Measurements from ENCODE around the gene IL20.

IL20 gene

DNA sequence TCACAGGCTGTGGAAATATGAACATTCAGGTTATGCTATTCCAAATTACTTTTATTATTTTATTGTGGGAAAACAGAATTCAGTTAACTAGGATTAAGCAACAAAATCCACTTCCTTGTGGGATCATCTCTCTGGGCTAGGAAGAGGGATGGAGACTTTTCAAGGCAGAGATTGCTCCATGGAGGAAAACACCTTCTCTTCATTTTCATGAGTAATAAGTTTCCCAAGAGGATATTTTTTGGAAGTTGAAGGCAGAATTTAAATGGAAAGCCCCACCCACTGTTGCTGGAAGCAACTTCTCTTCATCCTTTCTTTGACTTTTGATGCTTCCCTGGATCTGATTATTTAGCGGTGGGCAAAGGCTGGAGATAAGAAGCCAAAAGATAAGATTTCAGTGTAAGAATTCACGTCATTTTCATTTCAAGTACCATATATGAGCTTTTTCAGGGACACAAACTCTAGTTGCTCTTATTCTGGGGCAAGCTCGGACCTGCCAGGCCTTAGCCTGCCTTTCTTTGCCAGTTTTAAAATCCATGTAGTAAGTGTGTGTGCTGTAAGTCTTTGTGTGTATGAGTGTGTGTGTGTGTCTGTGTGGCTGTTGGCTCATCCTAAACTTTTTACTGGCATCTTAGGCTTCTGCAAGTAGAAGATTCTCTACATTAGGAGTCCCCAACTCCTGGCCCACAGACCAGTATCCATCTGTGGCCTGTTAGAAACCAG lies 20.1 kb downstream of the IL20 start:
- FAIRE-seq (no peak), DNase-seq (ENCODE audit: insufficient read length, low spot score) (no peak)
- TF ChIP-seq SPI1 (IDR thresholded peaks at IDR 0.05; ENCODE audit: low read depth, low read length), result no peak
- no peak for TF ChIP-seq POLR2AphosphoS5 (IDR thresholded peaks at IDR 0.05; ENCODE audit: low read depth, low read length)
- no peak for TF ChIP-seq TAF1 (IDR thresholded peaks at IDR 0.05; ENCODE audit: low read depth, low read length)
- no peak for TF ChIP-seq POU2F2 (IDR thresholded peaks at IDR 0.05; ENCODE audit: low read depth, low read length)
- no peak for TF ChIP-seq POLR2A (IDR thresholded peaks at IDR 0.05; ENCODE audit: low read depth, low read length)
- TF ChIP-seq PAX5 (IDR thresholded peaks at IDR 0.05; ENCODE audit: insufficient read depth, low read length, severe bottlenecking), result no peak

GRCh38 chr1:206886831-206887230 lies 21.4 kb downstream of the IL20 start:
- FAIRE-seq, result no peak
- DNase-seq (ENCODE audit: insufficient read length, low spot score), result no peak
- TF ChIP-seq SPI1 (IDR thresholded peaks at IDR 0.05; ENCODE audit: low read depth, low read length), result no peak
- no peak for TF ChIP-seq TAF1 (IDR thresholded peaks at IDR 0.05; ENCODE audit: low read depth, low read length)
- no peak for TF ChIP-seq PAX5 (IDR thresholded peaks at IDR 0.05; ENCODE audit: insufficient read depth, low read length, severe bottlenecking)
- TF ChIP-seq POLR2A (IDR thresholded peaks at IDR 0.05; ENCODE audit: low read depth, low read length), result no peak
- no peak for TF ChIP-seq POLR2AphosphoS5 (IDR thresholded peaks at IDR 0.05; ENCODE audit: low read depth, low read length)
- no peak for TF ChIP-seq POU2F2 (IDR thresholded peaks at IDR 0.05; ENCODE audit: low read depth, low read length)

DNA sequence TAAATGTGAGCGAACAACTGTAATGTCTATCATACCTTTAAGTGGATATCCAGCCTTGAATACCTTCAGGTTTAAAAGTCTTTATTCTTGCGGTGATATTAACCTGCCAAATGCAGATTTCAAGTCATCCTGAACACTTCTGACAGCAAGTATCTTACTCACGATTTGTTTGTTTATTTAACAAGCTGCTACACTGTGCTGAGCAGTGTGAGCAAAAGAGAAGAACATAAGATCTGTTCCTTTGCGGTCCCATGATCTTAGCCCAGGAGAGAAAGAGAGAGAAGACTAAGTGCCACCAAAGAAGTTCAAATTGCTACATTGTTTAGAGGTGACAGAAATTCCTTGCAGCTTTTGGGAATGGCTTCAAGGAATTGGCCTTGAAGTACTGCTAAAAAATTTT lies 22.3 kb downstream of the IL20 start:
- no peak for TF ChIP-seq POLR2AphosphoS5 (IDR thresholded peaks at IDR 0.05; ENCODE audit: low read depth, low read length)
- TF ChIP-seq POU2F2 (IDR thresholded peaks at IDR 0.05; ENCODE audit: low read depth, low read length), result no peak
- FAIRE-seq, result no peak
- no peak for DNase-seq (ENCODE audit: insufficient read length, low spot score)

- TF ChIP-seq POLR2A (IDR thresholded peaks at IDR 0.05; ENCODE audit: low read depth, low read length) (no peak), PAX5 (IDR thresholded peaks at IDR 0.05; ENCODE audit: insufficient read depth, low read length, severe bottlenecking) (no peak), POLR2AphosphoS5 (IDR thresholded peaks at IDR 0.05; ENCODE audit: low read depth, low read length) (no peak), SPI1 (IDR thresholded peaks at IDR 0.05; ENCODE audit: low read depth, low read length) (peak; percentile 47), TAF1 (IDR thresholded peaks at IDR 0.05; ENCODE audit: low read depth, low read length) (no peak)
- DNase-seq (ENCODE audit: insufficient read length, low spot score) (no peak), FAIRE-seq (peak; percentile 23)
Observed at GRCh38 chr1:206890125-206891060, 25.0 kb downstream of the IL20 start.

GRCh38 chr1:206891412-206891811 lies 26.0 kb downstream of the IL20 start:
- no peak for FAIRE-seq
- TF ChIP-seq POLR2AphosphoS5 (IDR thresholded peaks at IDR 0.05; ENCODE audit: low read depth, low read length) (no peak), TAF1 (IDR thresholded peaks at IDR 0.05; ENCODE audit: low read depth, low read length) (no peak), POU2F2 (IDR thresholded peaks at IDR 0.05; ENCODE audit: low read depth, low read length) (no peak), SPI1 (IDR thresholded peaks at IDR 0.05; ENCODE audit: low read depth, low read length) (no peak), POLR2A (IDR thresholded peaks at IDR 0.05; ENCODE audit: low read depth, low read length) (no peak), PAX5 (IDR thresholded peaks at IDR 0.05; ENCODE audit: insufficient read depth, low read length, severe bottlenecking) (no peak)

GRCh38 chr1:206892351-206892984 lies 27.0 kb downstream of the IL20 start:
- DNase-seq (ENCODE audit: insufficient read length, low spot score) (no peak), FAIRE-seq (no peak)
- TF ChIP-seq TAF1 (IDR thresholded peaks at IDR 0.05; ENCODE audit: low read depth, low read length) (no peak), POLR2AphosphoS5 (IDR thresholded peaks at IDR 0.05; ENCODE audit: low read depth, low read length) (no peak), PAX5 (IDR thresholded peaks at IDR 0.05; ENCODE audit: insufficient read depth, low read length, severe bottlenecking) (no peak), POLR2A (IDR thresholded peaks at IDR 0.05; ENCODE audit: low read depth, low read length) (no peak), POU2F2 (IDR thresholded peaks at IDR 0.05; ENCODE audit: low read depth, low read length) (no peak), SPI1 (IDR thresholded peaks at IDR 0.05; ENCODE audit: low read depth, low read length) (no peak)

More at GRCh38 chr1:206891412-206891811, 26.0 kb downstream of the IL20 start:
- DNase-seq (ENCODE audit: insufficient read length, low spot score), result no peak

DNA sequence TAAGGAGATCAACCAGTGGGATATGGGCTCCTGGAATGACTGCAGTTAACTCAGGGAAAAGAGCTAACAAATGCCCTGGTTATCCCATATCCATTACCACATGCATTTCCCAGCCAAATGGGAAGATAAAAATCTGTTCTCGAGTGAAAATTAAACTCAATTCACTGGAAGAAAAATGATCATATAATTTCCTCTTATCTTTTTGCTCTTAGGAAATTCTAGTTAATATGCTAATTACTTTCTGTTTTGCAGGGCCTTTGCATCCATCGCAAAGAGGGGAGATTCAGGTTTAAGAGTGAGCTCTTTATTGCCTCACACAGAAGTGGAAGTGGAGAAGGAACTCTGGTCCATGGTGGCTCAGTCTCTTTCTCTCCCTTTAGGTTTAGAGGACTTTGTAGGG lies 28.0 kb downstream of the IL20 start:
- FAIRE-seq (no peak), DNase-seq (ENCODE audit: insufficient read length, low spot score) (no peak)
- TF ChIP-seq TAF1 (IDR thresholded peaks at IDR 0.05; ENCODE audit: low read depth, low read length), result no peak
- TF ChIP-seq PAX5 (IDR thresholded peaks at IDR 0.05; ENCODE audit: insufficient read depth, low read length, severe bottlenecking), result no peak
- TF ChIP-seq POU2F2 (IDR thresholded peaks at IDR 0.05; ENCODE audit: low read depth, low read length), result no peak
- no peak for TF ChIP-seq POLR2AphosphoS5 (IDR thresholded peaks at IDR 0.05; ENCODE audit: low read depth, low read length)
- TF ChIP-seq POLR2A (IDR thresholded peaks at IDR 0.05; ENCODE audit: low read depth, low read length), result no peak
- TF ChIP-seq SPI1 (IDR thresholded peaks at IDR 0.05; ENCODE audit: low read depth, low read length), result no peak

GRCh38 chr1:206895325-206895724 lies 29.9 kb downstream of the IL20 start:
- TF ChIP-seq POLR2A (IDR thresholded peaks at IDR 0.05; ENCODE audit: low read depth, low read length) (no peak), POU2F2 (IDR thresholded peaks at IDR 0.05; ENCODE audit: low read depth, low read length) (no peak), SPI1 (IDR thresholded peaks at IDR 0.05; ENCODE audit: low read depth, low read length) (no peak), TAF1 (IDR thresholded peaks at IDR 0.05; ENCODE audit: low read depth, low read length) (no peak), POLR2AphosphoS5 (IDR thresholded peaks at IDR 0.05; ENCODE audit: low read depth, low read length) (no peak), PAX5 (IDR thresholded peaks at IDR 0.05; ENCODE audit: insufficient read depth, low read length, severe bottlenecking) (no peak)
- DNase-seq (ENCODE audit: insufficient read length, low spot score) (no peak), FAIRE-seq (no peak)

DNA sequence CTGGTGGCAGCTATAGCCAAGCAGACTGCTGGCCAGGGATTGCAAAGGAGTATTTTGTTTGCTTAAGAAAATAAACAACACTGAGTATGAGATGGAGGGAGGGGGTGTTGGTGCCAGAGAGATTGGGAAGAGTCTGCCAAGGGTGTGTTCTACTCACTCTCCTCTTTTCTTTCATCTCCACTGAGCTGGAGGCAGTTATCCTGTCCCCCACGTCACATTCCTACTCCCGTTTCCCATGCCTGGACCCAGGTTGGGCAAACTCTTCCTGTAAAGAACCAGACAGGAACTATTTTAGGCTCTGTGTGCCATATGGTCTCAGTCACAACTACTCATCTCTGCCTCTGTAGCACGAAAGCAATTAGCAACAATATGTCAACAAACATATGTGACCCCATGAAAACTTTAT lies 30.4 kb downstream of the IL20 start:
- TF ChIP-seq POU2F2 (IDR thresholded peaks at IDR 0.05; ENCODE audit: low read depth, low read length), result no peak
- no peak for TF ChIP-seq PAX5 (IDR thresholded peaks at IDR 0.05; ENCODE audit: insufficient read depth, low read length, severe bottlenecking)
- TF ChIP-seq TAF1 (IDR thresholded peaks at IDR 0.05; ENCODE audit: low read depth, low read length), result no peak
- no peak for TF ChIP-seq SPI1 (IDR thresholded peaks at IDR 0.05; ENCODE audit: low read depth, low read length)
- no peak for TF ChIP-seq POLR2A (IDR thresholded peaks at IDR 0.05; ENCODE audit: low read depth, low read length)
- no peak for TF ChIP-seq POLR2AphosphoS5 (IDR thresholded peaks at IDR 0.05; ENCODE audit: low read depth, low read length)
- DNase-seq (ENCODE audit: insufficient read length, low spot score) (no peak), FAIRE-seq (no peak)

Data from GM12891 (cell line).